Activated T-cell treated with anti-CD3 and anti-CD28 coated beads for 24 hours (primary cell): ENCODE data around the gene MPC2.
"Not testable (repeated sequence)": the region's sequence is repeated elsewhere in the genome, so short reads cannot be mapped to it uniquely, and the experiment has no call there.

Experiments
- DNase-seq: peaks from one replicate; pipeline ENCODE4 v3.0.0-alpha.2; 2020; ENCODE audit warnings: low read depth

The MPC2 gene

DNA sequence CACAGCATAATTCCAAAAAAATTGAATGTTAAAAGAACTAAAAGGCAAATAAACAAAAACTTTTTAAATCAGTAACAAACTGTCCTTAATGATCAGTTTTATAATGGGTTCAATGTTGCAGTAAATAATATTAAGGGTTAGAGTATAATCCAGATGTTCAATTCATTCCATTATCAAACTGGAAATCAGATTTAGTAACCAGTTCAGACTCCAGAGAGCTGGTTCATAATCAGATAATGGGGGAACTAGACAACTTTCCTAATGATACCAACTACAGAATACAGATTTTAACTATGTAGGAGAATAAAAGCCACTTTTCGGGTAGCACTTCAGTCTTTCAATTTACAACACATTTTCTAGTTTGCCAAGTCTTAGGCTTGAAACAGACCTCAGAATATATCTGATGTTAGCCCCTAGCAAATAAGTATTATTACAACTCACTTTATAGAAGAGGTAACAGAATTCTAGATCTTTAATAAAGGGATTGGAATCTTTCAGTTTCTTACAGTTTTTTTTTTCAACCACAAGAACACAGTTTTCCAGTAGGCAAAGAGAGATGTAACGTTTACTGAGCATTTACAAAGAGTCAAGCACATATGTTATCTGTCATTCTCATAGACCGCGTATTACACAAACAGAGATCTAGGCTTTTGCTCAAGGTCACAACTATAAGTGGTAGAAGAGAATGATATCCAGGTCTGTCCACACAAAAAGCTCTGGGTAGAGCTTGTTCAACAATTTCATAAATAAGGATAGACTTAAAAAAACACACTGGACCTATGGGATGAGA lies 2.3 kb downstream of the MPC2 start:
- DNase-seq = no peak

DNA sequence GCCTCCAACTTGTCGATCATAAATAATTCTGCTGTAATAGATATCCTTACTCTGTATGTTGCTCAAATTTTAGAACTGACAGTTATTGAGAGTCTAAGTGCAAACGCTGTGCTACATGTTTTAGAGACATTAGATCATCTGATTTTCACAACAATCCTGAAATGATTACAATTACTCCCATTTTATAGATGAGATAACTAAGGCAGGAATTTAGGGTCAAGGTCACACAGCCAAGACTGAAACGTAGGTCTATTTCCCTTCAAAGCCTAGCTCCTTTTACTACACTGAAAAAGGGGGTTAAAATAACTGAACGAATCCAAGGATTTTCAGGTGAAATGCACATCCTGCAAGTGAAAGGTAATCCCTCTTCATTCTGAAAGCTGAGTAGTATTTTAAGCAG lies 3.1 kb downstream of the MPC2 start:
- no peak for DNase-seq

DNA sequence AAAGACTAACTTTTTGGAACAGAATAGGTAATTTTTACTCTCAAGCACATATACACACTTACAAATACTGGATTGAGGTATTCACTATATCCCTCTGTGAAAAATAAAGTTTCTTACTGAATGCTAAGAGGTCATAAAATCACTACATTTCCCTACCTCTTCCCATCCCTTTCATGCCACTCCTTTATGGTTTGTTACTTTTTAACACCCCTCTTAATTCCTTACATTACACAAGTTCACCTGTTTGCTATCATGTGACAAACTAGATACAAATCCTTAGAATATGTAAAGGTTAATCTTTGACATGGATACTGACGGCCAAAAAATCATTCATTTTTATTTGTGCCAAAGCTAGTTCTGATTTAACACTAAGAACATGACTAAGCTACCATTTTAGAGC lies 7.1 kb downstream of the MPC2 start:
- DNase-seq = no peak

DNA sequence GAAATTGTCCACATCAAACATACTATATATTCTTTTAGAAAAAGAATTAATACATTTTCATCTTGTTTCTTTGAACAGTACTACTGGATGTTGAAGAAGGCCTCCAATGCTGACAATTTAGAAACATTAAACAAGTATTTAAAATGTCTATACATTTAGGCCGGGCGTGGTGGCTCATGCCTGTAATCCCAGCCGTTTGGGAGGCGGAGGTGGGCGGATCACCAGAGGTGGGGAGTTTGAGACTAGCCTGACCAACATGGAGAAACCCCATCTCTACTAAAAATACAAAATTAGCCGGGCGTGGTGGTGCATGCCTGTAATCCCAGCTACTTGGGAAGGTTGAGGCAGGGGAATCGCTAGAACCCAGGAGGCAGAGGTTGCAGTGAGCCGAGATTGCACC lies 8.0 kb downstream of the MPC2 start:
- not testable (repeated sequence) for DNase-seq

GRCh38 chr1:167928457-167928852 lies 8.4 kb downstream of the MPC2 start:
- DNase-seq = no peak

GRCh38 chr1:167927046-167927754 lies 9.7 kb downstream of the MPC2 start:
- DNase-seq = no peak

GRCh38 chr1:167926486-167926997 lies 10.3 kb downstream of the MPC2 start:
- DNase-seq = no peak

GRCh38 chr1:167924543-167925231 lies 12.2 kb downstream of the MPC2 start:
- no peak for DNase-seq

GRCh38 chr1:167924102-167924501 lies 12.8 kb downstream of the MPC2 start:
- no peak for DNase-seq

- no peak for DNase-seq
Observed at GRCh38 chr1:167923324-167924056, 13.4 kb downstream of the MPC2 start.

DNA sequence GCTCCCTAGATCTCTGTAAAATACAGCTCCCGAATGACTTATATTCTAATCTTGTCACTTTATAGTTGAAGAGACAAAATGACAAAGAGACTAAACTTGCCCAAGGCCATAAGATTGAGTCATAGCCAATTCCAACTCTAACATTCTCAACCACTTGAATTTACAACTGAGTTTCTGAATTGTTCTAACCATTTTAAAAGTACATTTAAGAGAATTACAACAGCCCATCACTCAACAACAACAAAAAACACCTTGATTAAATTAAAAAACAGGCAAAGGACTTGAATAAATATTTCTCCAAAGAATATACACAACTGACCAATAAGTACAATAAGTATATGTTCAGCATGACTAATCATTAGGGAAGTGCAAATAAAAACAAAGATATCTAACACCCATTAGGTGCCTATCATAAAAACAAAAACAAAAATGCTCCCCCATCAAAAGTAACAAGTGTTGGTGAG lies 14.2 kb downstream of the MPC2 start:
- DNase-seq = no peak

DNA sequence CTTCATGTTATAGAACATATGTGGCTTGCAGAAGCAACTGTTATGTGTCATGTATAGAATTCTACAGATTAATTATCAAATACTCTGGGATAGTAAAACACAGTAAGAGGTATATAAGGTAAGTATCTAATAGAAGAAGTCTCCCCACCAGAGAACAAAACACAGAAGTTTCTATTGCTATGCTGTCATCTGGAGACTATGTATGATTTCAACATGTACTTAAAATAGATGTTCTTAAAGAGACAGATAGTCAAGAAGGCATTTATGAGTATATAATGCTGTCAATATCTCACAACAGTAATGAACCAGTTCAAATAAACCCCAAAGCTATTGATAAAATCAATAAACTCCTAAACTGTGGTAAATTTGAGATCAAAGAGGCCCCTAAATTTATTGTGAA lies 14.8 kb downstream of the MPC2 start:
- DNase-seq = no peak

- DNase-seq = no peak
Observed at GRCh38 chr1:167916766-167917511, 19.9 kb downstream of the MPC2 start.

DNA sequence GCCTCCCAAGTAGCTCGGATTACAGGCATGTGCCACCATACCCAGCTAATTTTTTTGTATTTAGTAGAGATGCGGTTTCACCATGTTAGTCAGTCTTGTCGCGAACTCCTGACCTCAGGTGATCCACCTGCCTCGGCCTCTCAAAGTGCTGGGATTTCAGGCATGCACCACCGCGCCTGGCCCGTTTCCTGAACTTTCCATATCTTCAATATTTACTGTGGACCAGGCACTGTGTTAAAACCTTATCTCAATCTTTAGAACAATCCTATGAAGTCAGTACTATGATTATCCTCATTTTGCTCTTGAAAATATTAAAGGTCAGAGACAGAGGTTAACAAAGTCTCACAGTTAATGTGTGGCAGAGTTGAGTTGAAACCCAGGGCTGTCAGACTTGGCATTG lies 21.3 kb downstream of the MPC2 start:
- no peak for DNase-seq

GRCh38 chr1:167913895-167914496 lies 22.9 kb downstream of the MPC2 start, which contains the start of gene ADCY10:
TSS of gene ADCY10 (minus strand) at chr1:167914134. CDS start at chr1:167905140, 8,994 bp downstream.
- no peak for DNase-seq

GRCh38 chr1:167912294-167912693 lies 24.6 kb downstream of the MPC2 start:
- no peak for DNase-seq

DNA sequence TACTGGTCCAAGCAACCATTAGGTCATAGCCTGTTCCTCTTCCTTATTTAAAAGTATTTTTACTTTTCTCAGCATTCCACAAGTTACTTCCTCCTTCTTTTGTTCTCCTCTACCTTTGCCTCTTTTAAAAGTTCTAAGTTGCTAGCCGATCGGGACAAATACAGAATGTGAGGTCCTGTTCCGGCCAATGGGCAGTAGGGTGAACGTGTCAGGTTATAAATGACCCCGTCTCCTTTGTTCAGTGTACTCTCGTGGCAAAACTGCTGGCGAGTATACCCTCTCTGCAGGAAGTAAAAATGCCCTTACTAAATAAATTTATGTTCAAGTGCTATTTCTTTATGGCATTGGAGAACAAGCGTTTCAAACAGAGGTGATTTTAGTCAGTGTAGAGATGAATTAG lies 25.5 kb downstream of the MPC2 start:
- DNase-seq = no peak

DNA sequence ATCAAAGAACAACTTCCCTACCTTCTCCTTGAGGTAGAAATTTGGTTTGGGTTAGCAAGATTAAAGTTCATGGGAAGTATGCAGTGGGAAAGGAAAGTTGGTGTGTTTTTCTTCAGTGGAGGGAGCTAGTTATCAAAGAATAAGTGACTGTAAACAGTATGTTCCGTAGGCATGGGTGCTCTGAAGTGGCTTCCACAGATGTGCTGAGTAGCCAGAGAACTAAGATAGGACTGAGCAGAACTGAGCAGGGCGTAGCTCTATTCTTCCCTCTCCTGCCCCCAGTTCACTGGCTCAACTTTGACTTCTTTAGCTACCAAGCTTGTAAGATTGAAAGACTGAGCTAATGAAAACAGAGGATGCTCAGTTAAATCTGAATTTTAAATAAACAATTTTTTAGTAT lies 26.3 kb downstream of the MPC2 start:
- no peak for DNase-seq

DNA sequence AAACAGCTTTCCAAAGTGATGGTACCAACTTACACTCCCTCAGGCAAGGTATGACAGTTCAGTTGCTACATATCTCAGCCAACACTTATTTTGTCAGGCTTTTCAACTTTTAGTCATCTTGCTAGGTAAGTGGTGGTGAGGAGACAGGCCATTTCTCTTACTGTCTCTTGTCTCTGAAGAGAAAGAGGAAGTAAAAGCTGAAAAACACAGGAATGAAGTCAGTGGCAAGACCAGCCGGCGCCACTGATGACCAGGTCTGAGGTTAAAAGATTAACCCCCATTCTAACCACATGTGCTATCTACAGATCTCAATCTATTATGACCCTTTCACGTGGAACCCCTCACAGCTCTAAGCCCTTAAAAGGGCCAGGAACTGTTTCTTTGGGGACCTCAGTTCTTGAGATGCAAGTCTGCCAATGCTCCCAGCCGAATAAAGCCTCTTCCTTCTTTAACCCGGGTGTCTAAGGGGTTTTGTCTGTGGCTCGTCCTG lies 27.1 kb downstream of the MPC2 start:
- DNase-seq = no peak

- no peak for DNase-seq
Observed at GRCh38 chr1:167905671-167906070, 31.2 kb downstream of the MPC2 start.

GRCh38 chr1:167905182-167905581 lies 31.7 kb downstream of the MPC2 start:
- DNase-seq = no peak
